ENCODE data around the gene CYTH3. TPM values are rescaled to one million over a fixed set of nuclear protein-coding genes. Genes with fewer than 3 reads are reported as not detected.

The CYTH3 gene
- polyA plus RNA-seq, 1 donor (not counting 4 experiments of a cell fraction or from before 2014, with no cell fraction given) = 28.4 TPM

DNA sequence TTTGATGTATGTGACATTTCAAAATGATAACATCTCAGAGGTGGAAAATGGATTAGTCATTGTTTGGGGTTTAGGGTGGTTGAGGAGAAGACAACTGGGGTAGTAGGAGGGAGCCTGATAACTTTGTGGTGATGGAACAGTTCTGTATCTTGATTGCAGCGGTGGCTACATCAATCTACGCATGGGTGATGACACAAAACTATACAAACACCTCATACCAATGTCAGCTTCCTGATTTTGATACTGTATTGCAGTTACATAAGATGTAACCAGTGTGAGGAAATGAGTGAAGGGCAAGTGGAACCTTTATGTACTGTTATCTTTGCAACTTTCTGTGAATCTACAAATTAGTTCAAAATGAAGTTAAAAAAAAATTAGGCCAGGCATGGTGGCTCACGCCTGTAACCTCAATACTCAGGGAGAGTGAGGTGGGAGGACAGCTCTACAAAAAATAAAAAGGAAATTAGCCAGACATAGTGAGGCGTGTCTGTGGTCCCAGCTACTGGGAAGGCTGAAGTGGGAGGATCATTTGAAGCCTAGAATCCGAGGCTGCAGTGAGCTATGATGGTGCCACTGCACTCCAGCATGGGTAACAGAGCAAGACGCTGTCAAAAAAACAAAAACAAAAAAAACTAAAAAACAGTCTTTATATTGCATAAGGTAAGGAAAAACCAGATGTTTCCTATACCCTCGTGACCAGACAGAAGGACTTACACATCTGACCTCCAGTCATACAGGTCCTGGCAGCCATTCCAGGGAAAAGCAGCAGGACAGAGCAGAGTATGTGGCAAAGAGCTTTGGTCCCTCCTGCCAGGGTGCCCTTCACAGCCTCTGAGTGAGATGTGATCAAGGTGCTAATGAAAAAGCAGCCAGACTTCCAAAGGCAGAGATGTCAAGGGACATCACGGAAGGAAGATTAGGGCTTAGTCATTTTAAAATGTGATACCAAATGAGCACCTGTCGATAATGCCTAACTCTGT lies 50.8 kb downstream of the CYTH3 start:
- Histone ChIP-seq H3K4me3 (ENCODE audit: control insufficient read depth in 2 of 3, extremely low read depth in 1 of 3, insufficient read depth in 2 of 3, low read depth in 1 of 3, low read length in 3 of 3) (no peak overlapping the region), H3K4me2 (ENCODE audit: control insufficient read depth, extremely low read depth, insufficient read depth, low read depth, low read length) (no peak overlapping the region), H4K20me1 (ENCODE audit: control insufficient read depth, extremely low read depth, insufficient read depth, low read length) (peaks cover 9% of the 10 kb centered on the region), H2AFZ (ENCODE audit: control insufficient read depth, low read length) (no peak overlapping the region), H3K9me3 (ENCODE audit: control insufficient read depth, low read depth, low read length) (no peaks in the 10 kb centered on the region), H3K36me3 (ENCODE audit: control insufficient read depth in 2 of 2, extremely low read depth in 1 of 2, insufficient read depth in 2 of 2, low read length in 2 of 2) (no peaks in the 10 kb centered on the region), H3K9me1 (ENCODE audit: control insufficient read depth, extremely low read depth, insufficient read depth, low read length) (no peaks in the 10 kb centered on the region), H3K27ac (ENCODE audit: control insufficient read depth, insufficient read depth, low read length) (no peak overlapping the region), H3K79me2 (ENCODE audit: control insufficient read depth, insufficient read depth, low read length) (peaks cover 42% of the 10 kb centered on the region), H3K9ac (ENCODE audit: control insufficient read depth, extremely low read depth, insufficient read depth, low read length) (no peak overlapping the region), H3K27me3 (ENCODE audit: control insufficient read depth, extremely low read depth, insufficient read depth, low read length) (no peaks in the 10 kb centered on the region), H3K4me1 (ENCODE audit: control insufficient read depth, extremely low read depth, insufficient read depth, low read length) (peaks cover 4% of the 10 kb centered on the region)
- DNase-seq (ENCODE audit: low read depth, low spot score) (no peak), FAIRE-seq (no peak)
- dilution Hi-C loops (cut with MboI; ENCODE audit: extremely low pct_ligation_motif_present, low sequenced_read_pairs) = no loop called here
- no peak for TF ChIP-seq EZH2 (IDR thresholded peaks at IDR 0.05; ENCODE audit: low read length)
- TF ChIP-seq, protein P1, sequence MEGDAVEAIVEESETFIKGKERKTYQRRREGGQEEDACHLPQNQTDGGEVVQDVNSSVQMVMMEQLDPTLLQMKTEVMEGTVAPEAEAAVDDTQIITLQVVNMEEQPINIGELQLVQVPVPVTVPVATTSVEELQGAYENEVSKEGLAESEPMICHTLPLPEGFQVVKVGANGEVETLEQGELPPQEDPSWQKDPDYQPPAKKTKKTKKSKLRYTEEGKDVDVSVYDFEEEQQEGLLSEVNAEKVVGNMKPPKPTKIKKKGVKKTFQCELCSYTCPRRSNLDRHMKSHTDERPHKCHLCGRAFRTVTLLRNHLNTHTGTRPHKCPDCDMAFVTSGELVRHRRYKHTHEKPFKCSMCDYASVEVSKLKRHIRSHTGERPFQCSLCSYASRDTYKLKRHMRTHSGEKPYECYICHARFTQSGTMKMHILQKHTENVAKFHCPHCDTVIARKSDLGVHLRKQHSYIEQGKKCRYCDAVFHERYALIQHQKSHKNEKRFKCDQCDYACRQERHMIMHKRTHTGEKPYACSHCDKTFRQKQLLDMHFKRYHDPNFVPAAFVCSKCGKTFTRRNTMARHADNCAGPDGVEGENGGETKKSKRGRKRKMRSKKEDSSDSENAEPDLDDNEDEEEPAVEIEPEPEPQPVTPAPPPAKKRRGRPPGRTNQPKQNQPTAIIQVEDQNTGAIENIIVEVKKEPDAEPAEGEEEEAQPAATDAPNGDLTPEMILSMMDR (optimal IDR thresholded peaks at IDR 0.05 in 1 of 3, IDR thresholded peaks at IDR 0.05 in 1 of 3, conservative IDR thresholded peaks at IDR 0.05 in 1 of 3; ENCODE audit: extremely low read depth in 1 of 3, insufficient read depth in 2 of 3, low read length in 3 of 3) = no peak

DNA sequence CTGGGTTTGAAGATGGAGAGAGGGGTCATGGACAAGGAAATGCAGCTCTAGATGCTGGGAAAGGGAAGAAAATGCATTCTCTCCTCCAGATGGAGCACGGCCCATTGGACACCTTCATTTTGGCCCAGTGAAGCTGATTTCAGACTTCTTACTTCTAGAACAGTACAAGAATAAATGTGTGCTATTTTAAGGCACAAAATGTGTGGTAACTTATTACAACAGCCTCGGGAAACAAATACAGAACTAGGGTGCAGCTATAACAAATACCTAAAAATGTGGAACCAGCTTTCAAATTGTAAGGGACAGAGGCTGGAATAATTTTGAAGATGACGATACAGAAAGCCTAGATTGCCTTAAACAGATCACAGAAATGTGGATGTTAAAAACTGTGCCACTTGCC lies 54.1 kb downstream of the CYTH3 start:
- Histone ChIP-seq H3K79me2 (ENCODE audit: control insufficient read depth, insufficient read depth, low read length) (peaks cover 53% of the 10 kb centered on the region), H3K9ac (ENCODE audit: control insufficient read depth, extremely low read depth, insufficient read depth, low read length) (no peak overlapping the region), H4K20me1 (ENCODE audit: control insufficient read depth, extremely low read depth, insufficient read depth, low read length) (peaks cover 6% of the 10 kb centered on the region), H3K27me3 (ENCODE audit: control insufficient read depth, extremely low read depth, insufficient read depth, low read length) (no peaks in the 10 kb centered on the region), H3K4me1 (ENCODE audit: control insufficient read depth, extremely low read depth, insufficient read depth, low read length) (no peaks in the 10 kb centered on the region), H3K9me1 (ENCODE audit: control insufficient read depth, extremely low read depth, insufficient read depth, low read length) (no peaks in the 10 kb centered on the region), H3K4me2 (ENCODE audit: control insufficient read depth, extremely low read depth, insufficient read depth, low read depth, low read length) (no peak overlapping the region), H3K9me3 (ENCODE audit: control insufficient read depth, low read depth, low read length) (no peaks in the 10 kb centered on the region), H3K4me3 (ENCODE audit: control insufficient read depth in 2 of 3, extremely low read depth in 1 of 3, insufficient read depth in 2 of 3, low read depth in 1 of 3, low read length in 3 of 3) (no peak overlapping the region), H3K27ac (ENCODE audit: control insufficient read depth, insufficient read depth, low read length) (no peak overlapping the region), H2AFZ (ENCODE audit: control insufficient read depth, low read length) (no peak overlapping the region), H3K36me3 (ENCODE audit: control insufficient read depth in 2 of 2, extremely low read depth in 1 of 2, insufficient read depth in 2 of 2, low read length in 2 of 2) (no peaks in the 10 kb centered on the region)
- no peak for DNase-seq (ENCODE audit: low read depth, low spot score)
- dilution Hi-C loops (cut with MboI; ENCODE audit: extremely low pct_ligation_motif_present, low sequenced_read_pairs) = no loop called here
- TF ChIP-seq, protein P1 (optimal IDR thresholded peaks at IDR 0.05 in 1 of 3, IDR thresholded peaks at IDR 0.05 in 1 of 3, conservative IDR thresholded peaks at IDR 0.05 in 1 of 3; ENCODE audit: extremely low read depth in 1 of 3, insufficient read depth in 2 of 3, low read length in 3 of 3) = no peak
- no peak for TF ChIP-seq EZH2 (IDR thresholded peaks at IDR 0.05; ENCODE audit: low read length)
- no peak for FAIRE-seq
